ENCODE results near the gene PRR23E. TPM values are rescaled to one million over a fixed set of nuclear protein-coding genes. Genes with fewer than 3 reads are reported as not detected.

PRR23E gene
- polyA plus RNA-seq, 1 of the 3 experiments (the other 2 are of a cell fraction) = not detected

DNA sequence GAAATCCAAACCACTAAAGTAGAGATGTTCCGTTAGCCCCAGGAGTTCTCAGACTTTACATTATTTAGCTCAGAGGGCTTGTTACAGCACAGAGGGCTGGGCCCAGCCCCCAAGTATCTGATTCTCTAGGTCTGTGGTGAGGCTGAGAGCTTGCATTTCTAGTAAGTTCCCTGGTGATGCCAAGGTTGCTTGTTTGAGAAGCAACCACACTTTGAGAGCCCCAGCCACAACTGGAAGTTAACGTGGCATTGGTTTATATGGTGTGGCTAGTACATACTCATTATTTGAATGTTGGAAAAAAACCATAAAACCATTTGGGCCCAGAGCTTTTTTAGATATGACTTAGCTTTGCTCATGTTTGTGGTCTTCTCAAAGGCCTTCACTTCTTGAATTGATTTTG lies 35.9 kb downstream of the PRR23E start:
- no peak for DNase-seq
- no peaks in the 10 kb centered on the region for H3K79me2 ChIP-seq (ENCODE audit: insufficient read depth)
- H3K9ac ChIP-seq = no peak overlapping the region
- H3K9me2 ChIP-seq = no peaks in the 10 kb centered on the region
- POLR2A ChIA-PET = no interaction called here
- no peaks in the 10 kb centered on the region for H4K20me1 ChIP-seq (ENCODE audit: insufficient read depth)
- CTCF ChIA-PET = interaction anchor here (0.7 to 1.7 kb wide), 3 partner anchors 10 to 15 kb away, joined by 3 to 5 read pairs (median 3); no protein-coding TSS in a partner anchor
- H3K9me3 ChIP-seq = 0 out of 2 replicates have a peak, but pooled peaks cover 4% of the 10 kb centered on the region
- H3F3A ChIP-seq (replicated peaks; ENCODE audit: insufficient read depth) = no peaks in the 10 kb centered on the region
- no peak overlapping the region for H2AFZ ChIP-seq (ENCODE audit: low read depth)
- H3K4me2 ChIP-seq = no peak overlapping the region
- no peaks in the 10 kb centered on the region for H3K36me3 ChIP-seq (replicated peaks in 1 of 2; ENCODE audit: control insufficient read depth in 1 of 2, insufficient read depth in 2 of 2, low read length in 1 of 2)
- no peaks in the 10 kb centered on the region; a peak in 1 of 4 replicates for H3K4me1 ChIP-seq (ENCODE audit: control insufficient read depth in 1 of 2, insufficient read depth in 2 of 2, low read depth in 1 of 2, low read length in 1 of 2)
- no peaks in the 10 kb centered on the region for H3K27me3 ChIP-seq (ENCODE audit: insufficient read depth)
- 51% methylated on average over 2 of the region's 2 CpGs for WGBS (ENCODE audit: low lambda C conversion rate)
- no peak overlapping the region for H3K27ac ChIP-seq (ENCODE audit: low read depth in 2 of 2, low read length in 1 of 2)
- no peak overlapping the region for H3K4me3 ChIP-seq (ENCODE audit: low read depth in 2 of 2, low read length in 1 of 2)
- TF ChIP-seq RFX5 (IDR thresholded peaks at IDR 0.05; ENCODE audit: low read length) = no peak
- TF ChIP-seq, protein P1, sequence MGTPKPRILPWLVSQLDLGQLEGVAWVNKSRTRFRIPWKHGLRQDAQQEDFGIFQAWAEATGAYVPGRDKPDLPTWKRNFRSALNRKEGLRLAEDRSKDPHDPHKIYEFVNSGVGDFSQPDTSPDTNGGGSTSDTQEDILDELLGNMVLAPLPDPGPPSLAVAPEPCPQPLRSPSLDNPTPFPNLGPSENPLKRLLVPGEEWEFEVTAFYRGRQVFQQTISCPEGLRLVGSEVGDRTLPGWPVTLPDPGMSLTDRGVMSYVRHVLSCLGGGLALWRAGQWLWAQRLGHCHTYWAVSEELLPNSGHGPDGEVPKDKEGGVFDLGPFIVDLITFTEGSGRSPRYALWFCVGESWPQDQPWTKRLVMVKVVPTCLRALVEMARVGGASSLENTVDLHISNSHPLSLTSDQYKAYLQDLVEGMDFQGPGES (IDR thresholded peaks at IDR 0.05; ENCODE audit: low read depth, low read length) = no peak
- no peak for TF ChIP-seq FOXJ3 (CRISPR knock-in tag; IDR thresholded peaks at IDR 0.05)
- no peak for TF ChIP-seq GABPA (IDR thresholded peaks at IDR 0.05; ENCODE audit: low read depth)
- TF ChIP-seq POLR2AphosphoS5 (IDR thresholded peaks at IDR 0.05; ENCODE audit: low read depth, low read length) = no peak
- TF ChIP-seq EZH2phosphoT487 (IDR thresholded peaks at IDR 0.05; ENCODE audit: borderline replicate concordance, low read depth) = no peak
- no peak for TF ChIP-seq FOSL2 (IDR thresholded peaks at IDR 0.05; ENCODE audit: borderline replicate concordance, low read depth)
- TF ChIP-seq RAD21 (IDR thresholded peaks at IDR 0.05; ENCODE audit: low read length) = no peak
- no peak for TF ChIP-seq JUND (IDR thresholded peaks at IDR 0.05)
- TF ChIP-seq RCOR1 (IDR thresholded peaks at IDR 0.05; ENCODE audit: low read length) = no peak
- TF ChIP-seq, protein P2, sequence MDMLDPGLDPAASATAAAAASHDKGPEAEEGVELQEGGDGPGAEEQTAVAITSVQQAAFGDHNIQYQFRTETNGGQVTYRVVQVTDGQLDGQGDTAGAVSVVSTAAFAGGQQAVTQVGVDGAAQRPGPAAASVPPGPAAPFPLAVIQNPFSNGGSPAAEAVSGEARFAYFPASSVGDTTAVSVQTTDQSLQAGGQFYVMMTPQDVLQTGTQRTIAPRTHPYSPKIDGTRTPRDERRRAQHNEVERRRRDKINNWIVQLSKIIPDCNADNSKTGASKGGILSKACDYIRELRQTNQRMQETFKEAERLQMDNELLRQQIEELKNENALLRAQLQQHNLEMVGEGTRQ (IDR thresholded peaks at IDR 0.05; ENCODE audit: borderline replicate concordance, low read depth, low read length) = no peak
- TF ChIP-seq TCF12 (IDR thresholded peaks at IDR 0.05) = no peak
- TF ChIP-seq, protein P3, sequence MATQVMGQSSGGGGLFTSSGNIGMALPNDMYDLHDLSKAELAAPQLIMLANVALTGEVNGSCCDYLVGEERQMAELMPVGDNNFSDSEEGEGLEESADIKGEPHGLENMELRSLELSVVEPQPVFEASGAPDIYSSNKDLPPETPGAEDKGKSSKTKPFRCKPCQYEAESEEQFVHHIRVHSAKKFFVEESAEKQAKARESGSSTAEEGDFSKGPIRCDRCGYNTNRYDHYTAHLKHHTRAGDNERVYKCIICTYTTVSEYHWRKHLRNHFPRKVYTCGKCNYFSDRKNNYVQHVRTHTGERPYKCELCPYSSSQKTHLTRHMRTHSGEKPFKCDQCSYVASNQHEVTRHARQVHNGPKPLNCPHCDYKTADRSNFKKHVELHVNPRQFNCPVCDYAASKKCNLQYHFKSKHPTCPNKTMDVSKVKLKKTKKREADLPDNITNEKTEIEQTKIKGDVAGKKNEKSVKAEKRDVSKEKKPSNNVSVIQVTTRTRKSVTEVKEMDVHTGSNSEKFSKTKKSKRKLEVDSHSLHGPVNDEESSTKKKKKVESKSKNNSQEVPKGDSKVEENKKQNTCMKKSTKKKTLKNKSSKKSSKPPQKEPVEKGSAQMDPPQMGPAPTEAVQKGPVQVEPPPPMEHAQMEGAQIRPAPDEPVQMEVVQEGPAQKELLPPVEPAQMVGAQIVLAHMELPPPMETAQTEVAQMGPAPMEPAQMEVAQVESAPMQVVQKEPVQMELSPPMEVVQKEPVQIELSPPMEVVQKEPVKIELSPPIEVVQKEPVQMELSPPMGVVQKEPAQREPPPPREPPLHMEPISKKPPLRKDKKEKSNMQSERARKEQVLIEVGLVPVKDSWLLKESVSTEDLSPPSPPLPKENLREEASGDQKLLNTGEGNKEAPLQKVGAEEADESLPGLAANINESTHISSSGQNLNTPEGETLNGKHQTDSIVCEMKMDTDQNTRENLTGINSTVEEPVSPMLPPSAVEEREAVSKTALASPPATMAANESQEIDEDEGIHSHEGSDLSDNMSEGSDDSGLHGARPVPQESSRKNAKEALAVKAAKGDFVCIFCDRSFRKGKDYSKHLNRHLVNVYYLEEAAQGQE (IDR thresholded peaks at IDR 0.05; ENCODE audit: low read depth, low read length) = no peak
- no peak for TF ChIP-seq CHD2 (IDR thresholded peaks at IDR 0.05; ENCODE audit: low read length, partially characterized antibody)
- TF ChIP-seq, protein P4, sequence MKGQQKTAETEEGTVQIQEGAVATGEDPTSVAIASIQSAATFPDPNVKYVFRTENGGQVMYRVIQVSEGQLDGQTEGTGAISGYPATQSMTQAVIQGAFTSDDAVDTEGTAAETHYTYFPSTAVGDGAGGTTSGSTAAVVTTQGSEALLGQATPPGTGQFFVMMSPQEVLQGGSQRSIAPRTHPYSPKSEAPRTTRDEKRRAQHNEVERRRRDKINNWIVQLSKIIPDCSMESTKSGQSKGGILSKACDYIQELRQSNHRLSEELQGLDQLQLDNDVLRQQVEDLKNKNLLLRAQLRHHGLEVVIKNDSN (IDR thresholded peaks at IDR 0.05; ENCODE audit: borderline replicate concordance, low read depth) = no peak

All from SK-N-SH (cell line).